Large intestine (tissue), 3 donors: ENCODE data around the gene GPN3. TPM values are rescaled to one million over a fixed set of nuclear protein-coding genes. Genes with fewer than 3 reads are reported as not detected.
A peak's percentile ranks its signal among the peaks of the same experiment; 100 is the strongest.
"Not testable (repeated sequence)": the region's sequence is repeated elsewhere in the genome, so short reads cannot be mapped to it uniquely, and the experiment has no call there.

Source experiments
- DNase-seq, 2 donors: peaks; one replicate each; pipeline versions ENCODE4 v3.0.0 to v3.0.0-alpha.2; 2013
- H3K27ac ChIP-seq: one replicate; pipeline ENCODE4 v1.5.1; 2013; ENCODE audit warnings: low read length
- H3K27me3 ChIP-seq: 2 replicates; pipeline ENCODE4 v1.6.1; 2013; ENCODE audit warnings: low read length; ENCODE audit not compliant: control insufficient read depth, insufficient read depth
- H3K36me3 ChIP-seq: 2 replicates; pipeline ENCODE4 v1.6.1; 2013; ENCODE audit warnings: low read length; ENCODE audit not compliant: control insufficient read depth, insufficient read depth
- H3K4me1 ChIP-seq: one replicate; pipeline ENCODE4 v1.6.1; 2013; ENCODE audit warnings: low read length; ENCODE audit not compliant: control insufficient read depth, insufficient read depth
- H3K4me3 ChIP-seq: one replicate; pipeline ENCODE4 v1.5.1; 2013; ENCODE audit warnings: low read length
- H3K9me3 ChIP-seq: one replicate; pipeline ENCODE4 v1.6.1; 2013; ENCODE audit warnings: mild to moderate bottlenecking, low read depth, low read length, moderate library complexity; ENCODE audit not compliant: control insufficient read depth
- WGBS: methylation state at CpG from one replicate; pipeline ENCODE4 v1.1.5; 2013; ENCODE audit warnings: low lambda C conversion rate; ENCODE audit not compliant: insufficient coverage; 5-methylcytosine and 5-hydroxymethylcytosine counted together
- polyA plus RNA-seq: library from polyadenylated mRNA; unstranded; fragments of 120-200 nt; gene quantifications from one replicate; pipeline ENCODE4 v1.2.1, GENCODE V29; 2013

The GPN3 gene
- polyA plus RNA-seq, 1 donor: 16.2 TPM

GRCh38 chr12:110498984-110499706, 31.1 kb upstream of the GPN3 start:
- Histone ChIP-seq H3K27ac (no peak overlapping the region), H3K4me3 (no peak overlapping the region), H3K27me3 (no peaks in the 10 kb centered on the region), H3K4me1 (peaks cover 3% of the 10 kb centered on the region), H3K36me3 (peaks cover 19% of the 10 kb centered on the region), H3K9me3 (no peaks in the 10 kb centered on the region)
- DNase-seq: peak in 1 of 2 donors; percentile 28
- WGBS: no CpG with 5 or more reads among the region's 4 CpGs

GRCh38 chr12:110475426-110475825, 7.4 kb upstream of the GPN3 start:
- no peak overlapping the region for H3K27ac ChIP-seq
- no peaks in the 10 kb centered on the region for H3K4me1 ChIP-seq
- no peak for DNase-seq
- H3K36me3 ChIP-seq: no peaks in the 10 kb centered on the region
- no peaks in the 10 kb centered on the region for H3K9me3 ChIP-seq
- no peaks in the 10 kb centered on the region for H3K27me3 ChIP-seq
- H3K4me3 ChIP-seq: no peak overlapping the region
- WGBS: no CpG with 5 or more reads among the region's 7 CpGs

GRCh38 chr12:110467847-110468213, 227 bp downstream of the GPN3 start:
- DNase-seq: peak in 1 of 2 donors; percentile 3
- no CpG with 5 or more reads among the region's 15 CpGs for WGBS

GRCh38 chr12:110466791-110467190, 1.3 kb downstream of the GPN3 start:
- WGBS: no CpG with 5 or more reads among the region's 5 CpGs
- no peak overlapping the region for H3K4me3 ChIP-seq
- no peaks in the 10 kb centered on the region for H3K27me3 ChIP-seq
- peaks cover 17% of the 10 kb centered on the region for H3K36me3 ChIP-seq
- H3K9me3 ChIP-seq: no peaks in the 10 kb centered on the region
- DNase-seq: no peak
- H3K4me1 ChIP-seq: no peaks in the 10 kb centered on the region
- no peak overlapping the region for H3K27ac ChIP-seq

More at GRCh38 chr12:110467847-110468213, 227 bp downstream of the GPN3 start:
- H3K9me3 ChIP-seq: no peaks in the 10 kb centered on the region
- peaks cover 10% of the 10 kb centered on the region for H3K36me3 ChIP-seq
- H3K27ac ChIP-seq: peak overlapping the region; percentile 45
- no peaks in the 10 kb centered on the region for H3K27me3 ChIP-seq
- no peaks in the 10 kb centered on the region for H3K4me1 ChIP-seq
- H3K4me3 ChIP-seq: peak overlapping the region; percentile 72

- H3K27me3 ChIP-seq, H3K9me3 ChIP-seq, H3K27ac ChIP-seq, DNase-seq, H3K4me1 ChIP-seq, H3K4me3 ChIP-seq: not testable (repeated sequence)
- no CpG with 5 or more reads among the region's 11 CpGs for WGBS
- H3K36me3 ChIP-seq: peaks cover 19% of the 10 kb centered on the region
Measured at GRCh38 chr12:110465765-110466164, 2.3 kb downstream of the GPN3 start.

- DNase-seq: no peak
- no peaks in the 10 kb centered on the region for H3K27me3 ChIP-seq
Measured at GRCh38 chr12:110465024-110465423, 3.0 kb downstream of the GPN3 start.

GRCh38 chr12:110461189-110461588, 6.9 kb downstream of the GPN3 start:
- H3K9me3 ChIP-seq, H3K27me3 ChIP-seq, H3K27ac ChIP-seq, H3K4me3 ChIP-seq, DNase-seq, H3K4me1 ChIP-seq: not testable (repeated sequence)
- 100% methylated on average over 4 of the region's 5 CpGs for WGBS
- H3K36me3 ChIP-seq: peaks cover 30% of the 10 kb centered on the region

More at GRCh38 chr12:110465024-110465423, 3.0 kb downstream of the GPN3 start:
- Histone ChIP-seq H3K27ac (no peak overlapping the region), H3K4me1 (no peaks in the 10 kb centered on the region), H3K36me3 (peaks cover 19% of the 10 kb centered on the region), H3K4me3 (no peak overlapping the region), H3K9me3 (no peaks in the 10 kb centered on the region)
- WGBS: no CpG with 5 or more reads among the region's 2 CpGs

- Histone ChIP-seq H3K27ac (no peak overlapping the region), H3K4me1 (no peaks in the 10 kb centered on the region), H3K4me3 (no peak overlapping the region), H3K36me3 (peaks cover 26% of the 10 kb centered on the region), H3K27me3 (no peaks in the 10 kb centered on the region), H3K9me3 (no peaks in the 10 kb centered on the region)
- WGBS: no CpG with 5 or more reads among the region's 4 CpGs
- no peak for DNase-seq
Measured at GRCh38 chr12:110458756-110459155, 9.3 kb downstream of the GPN3 start.

GRCh38 chr12:110453569-110454296, 14.3 kb downstream of the GPN3 start:
- no peak overlapping the region for H3K27ac ChIP-seq
- no peaks in the 10 kb centered on the region for H3K9me3 ChIP-seq
- DNase-seq: no peak
- H3K36me3 ChIP-seq: peaks cover 17% of the 10 kb centered on the region
- 80% methylated on average over 1 of the region's 4 CpGs for WGBS
- no peaks in the 10 kb centered on the region for H3K4me1 ChIP-seq
- H3K4me3 ChIP-seq: no peak overlapping the region
- no peaks in the 10 kb centered on the region for H3K27me3 ChIP-seq

- H3K36me3 ChIP-seq: peaks cover 22% of the 10 kb centered on the region
- WGBS: no CpG with 5 or more reads among the region's 1 CpG
Measured at GRCh38 chr12:110451263-110451662, 16.8 kb downstream of the GPN3 start.

More at GRCh38 chr12:110451263-110451662, 16.8 kb downstream of the GPN3 start:
- H3K27me3 ChIP-seq: no peaks in the 10 kb centered on the region
- no peaks in the 10 kb centered on the region for H3K4me1 ChIP-seq
- no peak overlapping the region for H3K4me3 ChIP-seq
- DNase-seq: no peak
- no peak overlapping the region for H3K27ac ChIP-seq
- no peaks in the 10 kb centered on the region for H3K9me3 ChIP-seq
